GM23338 (cell line): ENCODE results near the gene IFITM5.

ENCODE experiments used
- CREB1 ChIP-seq: fragments of 250-450 bp; sonication (Bioruptor Pico); IDR thresholded peaks from 2 replicates; pipeline ENCODE4 v1.5.0; 2020; ENCODE audit warnings: low read depth, mild to moderate bottlenecking, moderate library complexity
- EZH2 ChIP-seq: fragments of 200-600 bp; sonication (generic); IDR thresholded peaks from one replicate; pipeline ENCODE4 v1.8.0; 2017; ENCODE audit warnings: antibody characterized with exemption, mild to moderate bottlenecking, low read depth; ENCODE audit not compliant: unreplicated experiment
- EZH2phosphoT487 ChIP-seq: fragments of 200-600 bp; sonication (generic); IDR thresholded peaks from one replicate; pipeline ENCODE4 v1.8.1; 2018; ENCODE audit warnings: antibody characterized with exemption; ENCODE audit not compliant: unreplicated experiment
- JUNB ChIP-seq: IDR thresholded peaks from one replicate; pipeline ENCODE4 v1.6.1; 2016; ENCODE audit warnings: antibody characterized with exemption; ENCODE audit not compliant: unreplicated experiment
- POLR2AphosphoS5 ChIP-seq: IDR thresholded peaks from 2 replicates; pipeline ENCODE4 v1.6.1; 2016; ENCODE audit warnings: antibody characterized with exemption, low read depth
- STAT1 ChIP-seq: IDR thresholded peaks from one replicate; pipeline ENCODE4 v1.6.1; 2016; ENCODE audit warnings: antibody characterized with exemption; ENCODE audit not compliant: unreplicated experiment
- ZNF331 ChIP-seq: fragments of 250-450 bp; sonication (Bioruptor Pico); IDR thresholded peaks from 2 replicates; pipeline ENCODE4 v1.5.0; 2020; ENCODE audit warnings: low read depth, mild to moderate bottlenecking, moderate library complexity
- TF ChIP-seq, protein P1 (sequence below), 2 experiments: fragments of 200-600 bp in 1 of 2; sonication (generic) in 1 of 2; conservative IDR thresholded peaks; 2 replicates each; pipeline versions ENCODE4 v1.5.1 to v1.6.1; 2016 to 2017; ENCODE audit warnings: antibody characterized with exemption in 2 of 2, low read depth in 2 of 2, mild to moderate bottlenecking in 2 of 2, moderate library complexity in 1 of 2
- TF ChIP-seq, protein P2 (sequence below): IDR thresholded peaks from one replicate; pipeline ENCODE4 v1.6.1; 2018; ENCODE audit warnings: antibody characterized with exemption; ENCODE audit not compliant: unreplicated experiment
- TF ChIP-seq, protein P3 (sequence below): fragments of 250-450 bp; sonication (Bioruptor Pico); IDR thresholded peaks from 2 replicates; pipeline ENCODE4 v1.5.0; 2020; ENCODE audit warnings: mild to moderate bottlenecking, moderate library complexity
- TF ChIP-seq, protein P4 (sequence below): IDR thresholded peaks from 2 replicates; pipeline ENCODE4 v1.6.1; 2016; ENCODE audit warnings: antibody characterized with exemption

DNA sequence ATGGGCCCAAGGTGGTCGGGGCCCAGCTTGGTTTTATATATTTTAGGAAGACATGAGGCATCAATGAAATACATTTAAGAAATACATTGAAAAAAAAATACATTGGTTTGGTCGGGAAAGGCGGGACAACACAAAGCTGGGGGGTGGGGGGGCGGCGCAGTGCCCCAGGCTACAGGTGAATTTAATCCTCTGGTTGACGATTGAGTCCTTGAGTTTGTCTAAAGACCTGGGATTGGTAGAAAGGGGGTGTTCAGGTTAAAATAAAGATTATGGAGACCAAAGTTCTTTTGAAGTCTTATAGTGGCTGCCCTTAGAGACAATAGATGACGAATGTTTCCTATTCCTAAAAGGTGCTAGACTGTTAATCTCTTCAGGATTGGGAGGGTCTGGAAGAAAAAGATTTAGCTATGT, 17.6 kb upstream of the IFITM5 start:
- TF ChIP-seq, protein P1, sequence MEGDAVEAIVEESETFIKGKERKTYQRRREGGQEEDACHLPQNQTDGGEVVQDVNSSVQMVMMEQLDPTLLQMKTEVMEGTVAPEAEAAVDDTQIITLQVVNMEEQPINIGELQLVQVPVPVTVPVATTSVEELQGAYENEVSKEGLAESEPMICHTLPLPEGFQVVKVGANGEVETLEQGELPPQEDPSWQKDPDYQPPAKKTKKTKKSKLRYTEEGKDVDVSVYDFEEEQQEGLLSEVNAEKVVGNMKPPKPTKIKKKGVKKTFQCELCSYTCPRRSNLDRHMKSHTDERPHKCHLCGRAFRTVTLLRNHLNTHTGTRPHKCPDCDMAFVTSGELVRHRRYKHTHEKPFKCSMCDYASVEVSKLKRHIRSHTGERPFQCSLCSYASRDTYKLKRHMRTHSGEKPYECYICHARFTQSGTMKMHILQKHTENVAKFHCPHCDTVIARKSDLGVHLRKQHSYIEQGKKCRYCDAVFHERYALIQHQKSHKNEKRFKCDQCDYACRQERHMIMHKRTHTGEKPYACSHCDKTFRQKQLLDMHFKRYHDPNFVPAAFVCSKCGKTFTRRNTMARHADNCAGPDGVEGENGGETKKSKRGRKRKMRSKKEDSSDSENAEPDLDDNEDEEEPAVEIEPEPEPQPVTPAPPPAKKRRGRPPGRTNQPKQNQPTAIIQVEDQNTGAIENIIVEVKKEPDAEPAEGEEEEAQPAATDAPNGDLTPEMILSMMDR (conservative IDR thresholded peaks at IDR 0.05; ENCODE audit: low read depth in 2 of 2): no peak
- TF ChIP-seq, protein P2, sequence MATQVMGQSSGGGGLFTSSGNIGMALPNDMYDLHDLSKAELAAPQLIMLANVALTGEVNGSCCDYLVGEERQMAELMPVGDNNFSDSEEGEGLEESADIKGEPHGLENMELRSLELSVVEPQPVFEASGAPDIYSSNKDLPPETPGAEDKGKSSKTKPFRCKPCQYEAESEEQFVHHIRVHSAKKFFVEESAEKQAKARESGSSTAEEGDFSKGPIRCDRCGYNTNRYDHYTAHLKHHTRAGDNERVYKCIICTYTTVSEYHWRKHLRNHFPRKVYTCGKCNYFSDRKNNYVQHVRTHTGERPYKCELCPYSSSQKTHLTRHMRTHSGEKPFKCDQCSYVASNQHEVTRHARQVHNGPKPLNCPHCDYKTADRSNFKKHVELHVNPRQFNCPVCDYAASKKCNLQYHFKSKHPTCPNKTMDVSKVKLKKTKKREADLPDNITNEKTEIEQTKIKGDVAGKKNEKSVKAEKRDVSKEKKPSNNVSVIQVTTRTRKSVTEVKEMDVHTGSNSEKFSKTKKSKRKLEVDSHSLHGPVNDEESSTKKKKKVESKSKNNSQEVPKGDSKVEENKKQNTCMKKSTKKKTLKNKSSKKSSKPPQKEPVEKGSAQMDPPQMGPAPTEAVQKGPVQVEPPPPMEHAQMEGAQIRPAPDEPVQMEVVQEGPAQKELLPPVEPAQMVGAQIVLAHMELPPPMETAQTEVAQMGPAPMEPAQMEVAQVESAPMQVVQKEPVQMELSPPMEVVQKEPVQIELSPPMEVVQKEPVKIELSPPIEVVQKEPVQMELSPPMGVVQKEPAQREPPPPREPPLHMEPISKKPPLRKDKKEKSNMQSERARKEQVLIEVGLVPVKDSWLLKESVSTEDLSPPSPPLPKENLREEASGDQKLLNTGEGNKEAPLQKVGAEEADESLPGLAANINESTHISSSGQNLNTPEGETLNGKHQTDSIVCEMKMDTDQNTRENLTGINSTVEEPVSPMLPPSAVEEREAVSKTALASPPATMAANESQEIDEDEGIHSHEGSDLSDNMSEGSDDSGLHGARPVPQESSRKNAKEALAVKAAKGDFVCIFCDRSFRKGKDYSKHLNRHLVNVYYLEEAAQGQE: no peak
- TF ChIP-seq POLR2AphosphoS5 (no peak), EZH2 (no peak), EZH2phosphoT487 (no peak), ZNF331 (CRISPR knock-in tag) (no peak), CREB1 (CRISPR knock-in tag) (no peak), STAT1 (no peak), JUNB (no peak)
- TF ChIP-seq, protein P3, sequence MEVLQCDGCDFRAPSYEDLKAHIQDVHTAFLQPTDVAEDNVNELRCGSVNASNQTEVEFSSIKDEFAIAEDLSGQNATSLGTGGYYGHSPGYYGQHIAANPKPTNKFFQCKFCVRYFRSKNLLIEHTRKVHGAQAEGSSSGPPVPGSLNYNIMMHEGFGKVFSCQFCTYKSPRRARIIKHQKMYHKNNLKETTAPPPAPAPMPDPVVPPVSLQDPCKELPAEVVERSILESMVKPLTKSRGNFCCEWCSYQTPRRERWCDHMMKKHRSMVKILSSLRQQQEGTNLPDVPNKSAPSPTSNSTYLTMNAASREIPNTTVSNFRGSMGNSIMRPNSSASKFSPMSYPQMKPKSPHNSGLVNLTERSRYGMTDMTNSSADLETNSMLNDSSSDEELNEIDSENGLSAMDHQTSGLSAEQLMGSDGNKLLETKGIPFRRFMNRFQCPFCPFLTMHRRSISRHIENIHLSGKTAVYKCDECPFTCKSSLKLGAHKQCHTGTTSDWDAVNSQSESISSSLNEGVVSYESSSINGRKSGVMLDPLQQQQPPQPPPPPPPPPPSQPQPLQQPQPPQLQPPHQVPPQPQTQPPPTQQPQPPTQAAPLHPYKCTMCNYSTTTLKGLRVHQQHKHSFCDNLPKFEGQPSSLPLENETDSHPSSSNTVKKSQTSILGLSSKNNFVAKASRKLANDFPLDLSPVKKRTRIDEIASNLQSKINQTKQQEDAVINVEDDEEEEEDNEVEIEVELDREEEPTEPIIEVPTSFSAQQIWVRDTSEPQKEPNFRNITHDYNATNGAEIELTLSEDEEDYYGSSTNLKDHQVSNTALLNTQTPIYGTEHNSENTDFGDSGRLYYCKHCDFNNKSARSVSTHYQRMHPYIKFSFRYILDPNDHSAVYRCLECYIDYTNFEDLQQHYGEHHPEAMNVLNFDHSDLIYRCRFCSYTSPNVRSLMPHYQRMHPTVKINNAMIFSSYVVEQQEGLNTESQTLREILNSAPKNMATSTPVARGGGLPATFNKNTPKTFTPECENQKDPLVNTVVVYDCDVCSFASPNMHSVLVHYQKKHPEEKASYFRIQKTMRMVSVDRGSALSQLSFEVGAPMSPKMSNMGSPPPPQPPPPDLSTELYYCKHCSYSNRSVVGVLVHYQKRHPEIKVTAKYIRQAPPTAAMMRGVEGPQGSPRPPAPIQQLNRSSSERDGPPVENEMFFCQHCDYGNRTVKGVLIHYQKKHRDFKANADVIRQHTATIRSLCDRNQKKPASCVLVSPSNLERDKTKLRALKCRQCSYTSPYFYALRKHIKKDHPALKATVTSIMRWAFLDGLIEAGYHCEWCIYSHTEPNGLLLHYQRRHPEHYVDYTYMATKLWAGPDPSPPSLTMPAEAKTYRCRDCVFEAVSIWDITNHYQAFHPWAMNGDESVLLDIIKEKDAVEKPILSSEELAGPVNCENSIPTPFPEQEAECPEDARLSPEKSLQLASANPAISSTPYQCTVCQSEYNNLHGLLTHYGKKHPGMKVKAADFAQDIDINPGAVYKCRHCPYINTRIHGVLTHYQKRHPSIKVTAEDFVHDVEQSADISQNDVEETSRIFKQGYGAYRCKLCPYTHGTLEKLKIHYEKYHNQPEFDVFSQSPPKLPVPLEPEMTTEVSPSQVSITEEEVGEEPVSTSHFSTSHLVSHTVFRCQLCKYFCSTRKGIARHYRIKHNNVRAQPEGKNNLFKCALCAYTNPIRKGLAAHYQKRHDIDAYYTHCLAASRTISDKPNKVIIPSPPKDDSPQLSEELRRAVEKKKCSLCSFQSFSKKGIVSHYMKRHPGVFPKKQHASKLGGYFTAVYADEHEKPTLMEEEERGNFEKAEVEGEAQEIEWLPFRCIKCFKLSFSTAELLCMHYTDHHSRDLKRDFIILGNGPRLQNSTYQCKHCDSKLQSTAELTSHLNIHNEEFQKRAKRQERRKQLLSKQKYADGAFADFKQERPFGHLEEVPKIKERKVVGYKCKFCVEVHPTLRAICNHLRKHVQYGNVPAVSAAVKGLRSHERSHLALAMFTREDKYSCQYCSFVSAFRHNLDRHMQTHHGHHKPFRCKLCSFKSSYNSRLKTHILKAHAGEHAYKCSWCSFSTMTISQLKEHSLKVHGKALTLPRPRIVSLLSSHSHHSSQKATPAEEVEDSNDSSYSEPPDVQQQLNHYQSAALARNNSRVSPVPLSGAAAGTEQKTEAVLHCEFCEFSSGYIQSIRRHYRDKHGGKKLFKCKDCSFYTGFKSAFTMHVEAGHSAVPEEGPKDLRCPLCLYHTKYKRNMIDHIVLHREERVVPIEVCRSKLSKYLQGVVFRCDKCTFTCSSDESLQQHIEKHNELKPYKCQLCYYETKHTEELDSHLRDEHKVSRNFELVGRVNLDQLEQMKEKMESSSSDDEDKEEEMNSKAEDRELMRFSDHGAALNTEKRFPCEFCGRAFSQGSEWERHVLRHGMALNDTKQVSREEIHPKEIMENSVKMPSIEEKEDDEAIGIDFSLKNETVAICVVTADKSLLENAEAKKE: no peak
- TF ChIP-seq, protein P4, sequence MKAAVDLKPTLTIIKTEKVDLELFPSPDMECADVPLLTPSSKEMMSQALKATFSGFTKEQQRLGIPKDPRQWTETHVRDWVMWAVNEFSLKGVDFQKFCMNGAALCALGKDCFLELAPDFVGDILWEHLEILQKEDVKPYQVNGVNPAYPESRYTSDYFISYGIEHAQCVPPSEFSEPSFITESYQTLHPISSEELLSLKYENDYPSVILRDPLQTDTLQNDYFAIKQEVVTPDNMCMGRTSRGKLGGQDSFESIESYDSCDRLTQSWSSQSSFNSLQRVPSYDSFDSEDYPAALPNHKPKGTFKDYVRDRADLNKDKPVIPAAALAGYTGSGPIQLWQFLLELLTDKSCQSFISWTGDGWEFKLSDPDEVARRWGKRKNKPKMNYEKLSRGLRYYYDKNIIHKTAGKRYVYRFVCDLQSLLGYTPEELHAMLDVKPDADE: no peak
